Panc1 (cell line): ENCODE measurements around the gene SNPH. TPM values are rescaled to one million over a fixed set of nuclear protein-coding genes. Genes with fewer than 3 reads are reported as not detected.

Source experiments
- ATAC-seq: fragments of 200-7000 bp; cut with Tn5 transposase; 2 replicates; pipeline ENCODE4 v1.9.1; 2020; ENCODE audit warnings: mild to moderate bottlenecking, moderate library complexity
- BruUV-seq: library from RNA; stranded (reverse); fragments of 400-500 nt; replicated peaks from 2 replicates; lab custom pipeline; 2021; lab: Mats Ljungman, UMichigan
- CTCF ChIA-PET: fragments of 300-600 bp; sonication (Branson Sonifier 250); formaldehyde crosslinking; loops from one replicate; lab custom pipeline; 2022; ENCODE audit warnings: antibody characterized with exemption; lab: Charles Lee
- POLR2A ChIA-PET: fragments of 300-600 bp; sonication (Branson Sonifier 250); formaldehyde crosslinking; loops from one replicate; lab custom pipeline; 2022; ENCODE audit warnings: antibody characterized with exemption; lab: Charles Lee
- DNase-seq: peaks from one replicate; pipeline ENCODE4 v3.0.0-alpha.2; 2010; ENCODE audit warnings: low read depth, low spot score
- H3K27ac ChIP-seq: 2 replicates; pipeline ENCODE4 v1.5.1; 2011; ENCODE audit warnings: mild to moderate bottlenecking, low read length, inconsistent platforms
- H3K27me3 ChIP-seq: fragments of 200-500 bp; sonication (Bioruptor generic); 2 replicates; pipeline ENCODE4 v1.6.0; 2014; ENCODE audit warnings: low read length, inconsistent platforms; ENCODE audit not compliant: control insufficient read depth, insufficient read depth
- H3K36me3 ChIP-seq: fragments of 200-500 bp; sonication (Bioruptor generic); 2 replicates; pipeline ENCODE4 v1.5.1; 2014; ENCODE audit warnings: inconsistent platforms, mild to moderate bottlenecking, low read length, moderate library complexity; ENCODE audit not compliant: control insufficient read depth, insufficient read depth
- H3K4me1 ChIP-seq: 2 replicates; pipeline ENCODE4 v1.5.1; 2011; ENCODE audit warnings: inconsistent platforms, mild to moderate bottlenecking, low read length, moderate library complexity; ENCODE audit not compliant: control insufficient read depth, insufficient read depth
- H3K4me3 ChIP-seq, 2 experiments: 2 replicates each; pipeline ENCODE4 v1.5.1; 2011 to 2012; ENCODE audit warnings: low read depth in 2 of 2, low read length in 2 of 2, mild to moderate bottlenecking in 2 of 2, inconsistent platforms in 1 of 2, moderate library complexity in 1 of 2
- H3K9me3 ChIP-seq: fragments of 200-500 bp; sonication (Bioruptor generic); 2 replicates; pipeline ENCODE4 v1.5.1; 2014; ENCODE audit warnings: low read depth, mild to moderate bottlenecking, inconsistent platforms, low read length, moderate library complexity; ENCODE audit not compliant: control insufficient read depth, insufficient read depth
- CTCF ChIP-seq: fragments of 450-650 bp; IDR thresholded peaks from 2 replicates; pipeline ENCODE4 v1.5.1; 2017; ENCODE audit warnings: mild to moderate bottlenecking
- POLR2AphosphoS5 ChIP-seq: IDR thresholded peaks from 2 replicates; pipeline ENCODE4 v1.6.1; 2012; ENCODE audit warnings: mild to moderate bottlenecking, low read depth, low read length, moderate library complexity
- REST ChIP-seq, 2 experiments: IDR thresholded peaks; 2 replicates each; pipeline ENCODE4 v1.6.1; 2011 to 2012; ENCODE audit warnings: low read depth in 2 of 2, control low read depth in 1 of 2, low read length in 1 of 2, mild to moderate bottlenecking in 1 of 2, moderate library complexity in 1 of 2; ENCODE audit not compliant: insufficient read depth in 1 of 2
- SIN3A ChIP-seq: IDR thresholded peaks from 2 replicates; pipeline ENCODE4 v1.6.1; 2012; ENCODE audit warnings: low read depth, mild to moderate bottlenecking, low read length, moderate library complexity, borderline replicate concordance; ENCODE audit not compliant: insufficient read depth
- TCF7L2 ChIP-seq: IDR thresholded peaks from 2 replicates; pipeline ENCODE4 v1.6.1; 2011; ENCODE audit warnings: mild to moderate bottlenecking, low read depth, low read length, inconsistent platforms
- in situ Hi-C: cut with HindIII; loops from 2 replicates; pipeline ENCODE4 v1.10.0; 2016; ENCODE audit warnings: low sequenced_read_pairs, low pct_unique_long_range_greater_than_20kb
- intact Hi-C: fragments of 100-400 bp; cut with micrococcal nuclease; formaldehyde crosslinking; loops from one replicate; pipeline ENCODE4 v1.10.0; 2022; ENCODE audit not compliant: unreplicated experiment
- total RNA-seq: library from RNA; stranded (reverse); gene quantifications from one replicate; pipeline ENCODE4 v1.2.1, GENCODE V29; 2021; ENCODE audit not compliant: unreplicated experiment

SNPH gene
- total RNA-seq, 1 experiment from 2014 or later = 6.4 TPM

- Histone ChIP-seq H3K9me3 (peaks cover 11% of the 10 kb centered on the region; the same call in 1 of the 2 replicates), H3K36me3 (no peaks in the 10 kb centered on the region), H3K4me1 (no peaks in the 10 kb centered on the region), H3K27me3 (no peaks in the 10 kb centered on the region), H3K4me3 (no peak overlapping the region), H3K27ac (no peak overlapping the region)
- ChIA-PET POLR2A (no interaction called here), CTCF (no interaction called here)
- in situ Hi-C loops (no loop called here), intact Hi-C loops (no loop called here)
- TF ChIP-seq SIN3A = no peak
- no peak for TF ChIP-seq REST (IDR thresholded peaks at IDR 0.05; ENCODE audit: insufficient read depth in 1 of 2, low read depth in 2 of 2, low read length in 1 of 2)
- no peak for TF ChIP-seq TCF7L2
- DNase-seq (no peak), ATAC-seq (no peak)
- BruUV-seq = no TSS peak
Measured at GRCh38 chr20:1353956-1354355, 87.9 kb downstream of the SNPH start.

DNA sequence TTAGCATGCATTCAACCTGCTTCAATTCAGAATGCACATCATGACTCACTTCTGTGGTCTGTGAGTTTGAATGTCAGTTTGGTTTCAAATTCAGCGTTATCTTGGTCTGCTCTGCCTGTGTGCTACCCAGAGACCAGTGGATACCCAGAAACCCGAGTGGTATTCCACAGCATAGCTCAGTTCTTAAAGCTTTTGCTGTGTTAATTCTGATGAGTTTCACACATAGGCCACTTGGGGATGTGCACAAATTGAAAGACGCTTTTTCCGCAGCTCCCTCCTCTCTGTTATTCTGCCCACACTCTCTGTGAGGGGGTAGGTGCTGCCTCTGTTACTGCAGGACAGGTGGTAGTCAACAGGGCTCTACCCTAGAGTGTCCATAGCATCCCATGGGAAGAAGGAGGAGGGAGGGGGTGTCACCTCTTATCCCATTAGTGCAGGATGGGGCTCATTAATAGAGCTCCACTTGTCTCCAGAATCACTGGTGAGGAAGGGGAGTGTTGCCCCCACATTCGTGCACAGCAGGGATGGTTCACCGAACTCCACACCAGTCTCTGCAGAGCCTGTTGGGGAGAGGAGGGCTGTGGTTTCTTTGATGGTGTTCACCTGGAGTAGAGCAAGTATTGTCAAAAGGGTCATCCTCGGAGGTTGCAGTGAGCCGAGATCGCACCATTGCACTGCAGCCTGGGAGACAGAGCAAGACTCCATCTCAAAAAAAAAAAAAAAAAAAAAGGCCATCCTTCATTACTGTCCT is 92.0 kb downstream of the SNPH start:
- ATAC-seq (no peak), DNase-seq (no peak)
- Histone ChIP-seq H3K4me3 (no peak overlapping the region), H3K4me1 (no peaks in the 10 kb centered on the region), H3K36me3 (no peaks in the 10 kb centered on the region), H3K27ac (no peak overlapping the region), H3K27me3 (no peaks in the 10 kb centered on the region), H3K9me3 (peaks cover 9% of the 10 kb centered on the region; the same call in 1 of the 2 replicates)
- no TSS peak for BruUV-seq
- POLR2A ChIA-PET = no interaction called here
- no peak for TF ChIP-seq POLR2AphosphoS5
- TF ChIP-seq SIN3A = no peak
- TF ChIP-seq CTCF = no peak
- TF ChIP-seq TCF7L2 = no peak
- no peak for TF ChIP-seq REST (IDR thresholded peaks at IDR 0.05; ENCODE audit: insufficient read depth in 1 of 2, low read depth in 2 of 2, low read length in 1 of 2)
- intact Hi-C loops (no loop called here), in situ Hi-C loops (no loop called here)
- CTCF ChIA-PET = no interaction called here

Other genes with a start within 250 kb of the SNPH start
- gene PSMF1, start 147.7 kb upstream of the SNPH start, total RNA-seq = 161 TPM
- 1.1 TPM for gene TMEM74B, start 81.3 kb upstream of the SNPH start, total RNA-seq
- gene C20orf202, start 62.8 kb upstream of the SNPH start, total RNA-seq = not detected
- 1.0 TPM for gene RAD21L1, start 40.2 kb upstream of the SNPH start, total RNA-seq
- 1.8 TPM for gene SDCBP2, start 62.8 kb downstream of the SNPH start, total RNA-seq
- gene FKBP1A, start 126.8 kb downstream of the SNPH start, total RNA-seq = 695 TPM
- gene NSFL1C, start 200.6 kb downstream of the SNPH start, total RNA-seq = 151 TPM
- gene SIRPB2, start 225.1 kb downstream of the SNPH start, total RNA-seq = not detected